Stimulated activated naive CD4-positive, alpha-beta T cell treated with Interleukin-2 at 50 U/mL for 16 hours (primary cell): ENCODE measurements around the gene MAST4.
"Not testable (repeated sequence)": the region's sequence is repeated elsewhere in the genome, so short reads cannot be mapped to it uniquely, and the experiment has no call there.

Experiments used
- DNase-seq: peaks from one replicate; lab custom pipeline; 2025; lab: John Stamatoyannopoulos, UW

The MAST4 gene

DNA sequence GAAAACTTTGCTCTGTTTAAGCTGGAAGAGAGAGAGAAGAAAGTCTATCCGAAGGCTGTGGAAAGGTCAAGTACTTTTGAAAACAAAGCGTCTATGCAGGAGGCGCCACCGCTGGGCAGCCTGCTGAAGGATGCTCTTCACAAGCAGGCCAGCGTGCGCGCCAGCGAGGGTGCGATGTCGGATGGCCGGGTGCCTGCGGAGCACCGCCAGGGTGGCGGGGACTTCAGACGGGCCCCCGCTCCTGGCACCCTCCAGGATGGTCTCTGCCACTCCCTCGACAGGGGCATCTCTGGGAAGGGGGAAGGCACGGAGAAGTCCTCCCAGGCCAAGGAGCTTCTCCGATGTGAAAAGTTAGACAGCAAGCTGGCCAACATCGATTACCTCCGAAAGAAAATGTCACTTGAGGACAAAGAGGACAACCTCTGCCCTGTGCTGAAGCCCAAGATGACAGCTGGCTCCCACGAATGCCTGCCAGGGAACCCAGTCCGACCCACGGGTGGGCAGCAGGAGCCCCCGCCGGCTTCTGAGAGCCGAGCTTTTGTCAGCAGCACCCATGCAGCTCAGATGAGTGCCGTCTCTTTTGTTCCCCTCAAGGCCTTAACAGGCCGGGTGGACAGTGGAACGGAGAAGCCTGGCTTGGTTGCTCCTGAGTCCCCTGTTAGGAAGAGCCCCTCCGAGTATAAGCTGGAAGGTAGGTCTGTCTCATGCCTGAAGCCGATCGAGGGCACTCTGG, 567.8 kb downstream of the MAST4 start:
- DNase-seq: no peak

DNA sequence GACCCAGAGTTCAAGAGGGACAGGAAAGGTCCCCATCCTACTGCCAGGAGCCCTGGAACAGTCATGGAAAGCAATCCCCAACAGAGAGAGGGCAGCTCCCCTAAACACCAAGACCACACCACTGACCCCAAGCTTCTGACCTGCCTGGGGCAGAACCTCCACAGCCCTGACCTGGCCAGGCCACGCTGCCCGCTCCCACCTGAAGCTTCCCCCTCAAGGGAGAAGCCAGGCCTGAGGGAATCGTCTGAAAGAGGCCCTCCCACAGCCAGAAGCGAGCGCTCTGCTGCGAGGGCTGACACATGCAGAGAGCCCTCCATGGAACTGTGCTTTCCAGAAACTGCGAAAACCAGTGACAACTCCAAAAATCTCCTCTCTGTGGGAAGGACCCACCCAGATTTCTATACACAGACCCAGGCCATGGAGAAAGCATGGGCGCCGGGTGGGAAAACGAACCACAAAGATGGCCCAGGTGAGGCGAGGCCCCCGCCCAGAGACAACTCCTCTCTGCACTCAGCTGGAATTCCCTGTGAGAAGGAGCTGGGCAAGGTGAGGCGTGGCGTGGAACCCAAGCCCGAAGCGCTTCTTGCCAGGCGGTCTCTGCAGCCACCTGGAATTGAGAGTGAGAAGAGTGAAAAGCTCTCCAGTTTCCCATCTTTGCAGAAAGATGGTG, 568.8 kb downstream of the MAST4 start:
- no peak for DNase-seq

DNA sequence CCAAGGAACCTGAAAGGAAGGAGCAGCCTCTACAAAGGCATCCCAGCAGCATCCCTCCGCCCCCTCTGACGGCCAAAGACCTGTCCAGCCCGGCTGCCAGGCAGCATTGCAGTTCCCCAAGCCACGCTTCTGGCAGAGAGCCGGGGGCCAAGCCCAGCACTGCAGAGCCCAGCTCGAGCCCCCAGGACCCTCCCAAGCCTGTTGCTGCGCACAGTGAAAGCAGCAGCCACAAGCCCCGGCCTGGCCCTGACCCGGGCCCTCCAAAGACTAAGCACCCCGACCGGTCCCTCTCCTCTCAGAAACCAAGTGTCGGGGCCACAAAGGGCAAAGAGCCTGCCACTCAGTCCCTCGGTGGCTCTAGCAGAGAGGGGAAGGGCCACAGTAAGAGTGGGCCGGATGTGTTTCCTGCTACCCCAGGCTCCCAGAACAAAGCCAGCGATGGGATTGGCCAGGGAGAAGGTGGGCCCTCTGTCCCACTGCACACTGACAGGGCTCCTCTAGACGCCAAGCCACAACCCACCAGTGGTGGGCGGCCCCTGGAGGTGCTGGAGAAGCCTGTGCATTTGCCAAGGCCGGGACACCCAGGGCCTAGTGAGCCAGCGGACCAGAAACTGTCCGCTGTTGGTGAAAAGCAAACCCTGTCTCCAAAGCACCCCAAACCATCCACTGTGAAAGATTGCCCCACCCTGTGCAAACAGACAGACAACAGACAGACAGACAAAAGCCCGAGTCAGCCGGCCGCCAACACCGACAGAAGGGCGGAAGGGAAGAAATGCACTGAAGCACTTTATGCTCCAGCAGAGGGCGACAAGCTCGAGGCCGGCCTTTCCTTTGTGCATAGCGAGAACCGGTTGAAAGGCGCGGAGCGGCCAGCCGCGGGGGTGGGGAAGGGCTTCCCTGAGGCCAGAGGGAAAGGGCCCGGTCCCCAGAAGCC, 569.6 kb downstream of the MAST4 start:
- DNase-seq: peak; percentile 78

DNA sequence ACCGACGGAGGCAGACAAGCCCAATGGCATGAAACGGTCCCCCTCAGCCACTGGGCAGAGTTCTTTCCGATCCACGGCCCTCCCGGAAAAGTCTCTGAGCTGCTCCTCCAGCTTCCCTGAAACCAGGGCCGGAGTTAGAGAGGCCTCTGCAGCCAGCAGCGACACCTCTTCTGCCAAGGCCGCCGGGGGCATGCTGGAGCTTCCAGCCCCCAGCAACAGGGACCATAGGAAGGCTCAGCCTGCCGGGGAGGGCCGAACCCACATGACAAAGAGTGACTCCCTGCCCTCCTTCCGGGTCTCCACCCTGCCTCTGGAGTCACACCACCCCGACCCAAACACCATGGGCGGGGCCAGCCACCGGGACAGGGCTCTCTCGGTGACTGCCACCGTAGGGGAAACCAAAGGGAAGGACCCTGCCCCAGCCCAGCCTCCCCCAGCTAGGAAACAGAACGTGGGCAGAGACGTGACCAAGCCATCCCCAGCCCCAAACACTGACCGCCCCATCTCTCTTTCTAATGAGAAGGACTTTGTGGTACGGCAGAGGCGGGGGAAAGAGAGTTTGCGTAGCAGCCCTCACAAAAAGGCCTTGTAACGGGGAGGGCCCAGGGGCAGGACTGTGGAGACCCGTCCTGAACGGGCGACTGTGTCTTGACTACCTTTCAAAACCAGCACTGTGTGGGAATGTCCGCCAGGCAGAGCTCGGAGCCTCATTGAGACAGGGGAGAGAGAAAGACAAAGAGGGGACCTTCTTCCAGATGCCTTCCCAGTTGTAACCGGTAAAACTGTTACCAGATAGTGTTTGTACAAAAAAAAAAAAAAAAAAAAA, 570.5 kb downstream of the MAST4 start:
- peak; percentile 76 for DNase-seq

DNA sequence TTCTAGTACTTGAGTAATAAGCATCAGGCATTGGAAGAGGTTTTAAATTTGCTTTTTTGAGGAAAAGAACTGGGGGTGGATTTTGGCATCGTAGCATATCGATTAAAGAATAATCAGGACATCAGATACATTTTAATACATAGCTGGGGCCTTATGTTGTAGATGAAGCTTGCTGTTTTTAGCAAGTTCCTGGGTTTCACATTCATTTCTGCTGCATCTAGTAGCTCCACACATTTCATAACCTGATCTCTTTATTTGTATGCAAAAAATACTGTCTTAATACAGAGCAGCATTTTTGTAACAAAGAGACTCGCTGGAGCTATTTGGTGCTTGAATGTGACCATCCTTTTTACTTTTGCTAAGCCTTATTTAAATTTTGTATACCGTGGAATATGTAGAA, 571.9 kb downstream of the MAST4 start:
- no peak for DNase-seq

DNA sequence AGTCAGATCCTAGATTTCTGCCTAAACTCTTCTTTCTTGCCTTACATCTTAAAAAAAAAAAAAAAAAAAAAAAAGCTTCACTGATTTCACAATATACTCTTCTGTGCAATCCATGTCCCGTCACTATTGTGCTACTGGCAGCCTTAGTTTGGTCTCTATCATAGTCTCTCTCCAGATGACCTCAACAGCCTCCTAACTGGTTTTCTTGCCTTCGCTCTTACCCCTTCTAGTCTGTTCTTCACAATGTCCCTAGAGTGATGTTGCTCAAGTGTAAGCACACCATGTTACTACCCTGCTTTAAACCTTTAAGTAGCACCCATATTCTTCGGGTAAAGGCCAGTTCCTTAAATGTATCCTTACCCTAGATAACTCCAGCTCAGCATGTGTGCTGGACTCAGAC, 574.6 kb downstream of the MAST4 start:
- no peak for DNase-seq

DNA sequence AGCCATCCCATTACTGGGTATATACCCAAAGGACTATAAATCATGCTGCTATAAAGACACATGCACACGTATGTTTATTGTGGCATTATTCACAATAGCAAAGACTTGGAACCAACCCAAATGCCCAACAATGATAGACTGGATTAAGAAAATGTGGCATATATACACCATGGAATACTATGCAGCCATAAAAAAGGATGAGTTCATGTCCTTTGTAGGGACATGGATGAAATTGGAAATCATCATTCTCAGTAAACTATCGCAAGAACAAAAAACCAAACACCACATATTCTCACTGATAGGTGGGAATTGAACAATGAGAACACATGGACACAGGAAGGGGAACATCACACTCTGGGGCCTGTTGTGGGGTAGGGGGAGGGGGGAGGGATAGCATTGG, 577.2 kb downstream of the MAST4 start:
- DNase-seq: not testable (repeated sequence)

DNA sequence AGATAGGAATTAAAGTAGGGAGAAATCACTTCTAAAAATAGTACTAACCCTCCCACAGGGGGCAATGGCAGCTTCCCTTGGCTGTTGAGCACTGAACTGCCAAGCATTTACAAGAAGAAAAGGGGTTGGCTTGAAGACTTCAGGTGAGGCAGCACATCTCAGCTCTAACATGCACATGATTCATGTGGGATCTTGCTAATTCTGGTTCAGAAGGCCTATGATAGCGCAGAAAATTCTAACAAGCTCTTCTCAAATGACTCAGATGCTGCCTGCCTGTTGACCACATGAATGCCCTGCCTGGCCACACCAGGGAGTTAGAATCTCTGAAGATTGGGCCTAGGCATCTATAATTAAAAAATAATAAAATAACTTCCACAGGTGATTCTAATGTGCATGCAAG, 577.8 kb downstream of the MAST4 start:
- no peak for DNase-seq

DNA sequence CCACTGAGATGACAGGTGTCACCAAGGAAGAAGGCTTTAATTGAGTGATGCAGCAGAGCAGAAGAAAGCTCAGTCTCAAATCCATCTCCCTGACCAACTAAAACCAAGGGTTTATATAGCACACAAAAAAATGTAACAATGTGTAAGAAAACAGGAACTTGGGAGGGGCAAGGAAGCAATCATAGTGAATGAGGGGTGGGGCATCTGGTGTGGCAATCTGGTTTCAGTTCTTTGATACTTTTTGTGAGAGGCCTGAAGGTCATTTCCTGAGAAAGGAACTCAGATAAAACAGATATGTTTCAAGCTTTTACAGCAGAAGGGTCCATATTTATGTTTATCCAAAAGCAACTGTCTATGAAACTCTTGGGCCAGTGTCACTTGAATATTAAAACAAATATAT, 580.7 kb downstream of the MAST4 start:
- DNase-seq: no peak

DNA sequence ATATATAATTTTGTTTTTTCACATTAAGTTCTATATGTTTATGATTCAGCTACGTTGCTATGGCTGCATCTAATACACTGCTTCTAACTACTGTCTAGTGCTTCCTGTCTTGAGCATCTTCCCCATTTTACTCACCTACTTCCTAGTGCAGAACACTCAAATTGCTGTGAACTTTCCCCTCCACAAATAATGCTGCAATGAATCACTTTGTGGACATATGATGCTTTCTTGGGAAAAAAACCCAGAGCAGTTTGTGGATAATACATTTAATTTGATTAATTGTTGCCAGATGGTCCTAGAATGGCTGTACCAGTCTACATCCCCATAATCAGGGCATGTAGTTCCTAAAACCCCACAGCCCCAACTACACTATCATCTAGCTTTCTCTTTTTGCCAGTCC, 581.9 kb downstream of the MAST4 start:
- no peak for DNase-seq

DNA sequence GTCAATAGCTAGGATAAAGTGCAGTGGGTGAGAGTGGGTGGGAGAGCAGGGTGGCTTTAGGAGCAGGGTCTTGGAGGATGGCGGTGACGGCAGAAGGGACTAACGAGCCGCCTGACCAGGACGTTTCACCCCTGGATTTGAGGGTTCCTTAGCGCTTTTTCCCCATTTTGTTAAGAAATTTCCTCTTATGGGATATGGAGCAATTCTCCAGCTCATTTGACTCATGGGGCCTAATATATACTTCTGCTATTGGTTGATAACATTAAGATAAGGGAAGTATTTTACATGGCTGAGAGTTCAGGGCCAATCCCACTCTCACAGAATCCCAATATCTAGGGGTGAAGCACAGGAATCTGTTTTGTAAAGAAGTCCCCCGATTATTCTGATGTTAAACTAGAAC, 582.8 kb downstream of the MAST4 start:
- DNase-seq: no peak

DNA sequence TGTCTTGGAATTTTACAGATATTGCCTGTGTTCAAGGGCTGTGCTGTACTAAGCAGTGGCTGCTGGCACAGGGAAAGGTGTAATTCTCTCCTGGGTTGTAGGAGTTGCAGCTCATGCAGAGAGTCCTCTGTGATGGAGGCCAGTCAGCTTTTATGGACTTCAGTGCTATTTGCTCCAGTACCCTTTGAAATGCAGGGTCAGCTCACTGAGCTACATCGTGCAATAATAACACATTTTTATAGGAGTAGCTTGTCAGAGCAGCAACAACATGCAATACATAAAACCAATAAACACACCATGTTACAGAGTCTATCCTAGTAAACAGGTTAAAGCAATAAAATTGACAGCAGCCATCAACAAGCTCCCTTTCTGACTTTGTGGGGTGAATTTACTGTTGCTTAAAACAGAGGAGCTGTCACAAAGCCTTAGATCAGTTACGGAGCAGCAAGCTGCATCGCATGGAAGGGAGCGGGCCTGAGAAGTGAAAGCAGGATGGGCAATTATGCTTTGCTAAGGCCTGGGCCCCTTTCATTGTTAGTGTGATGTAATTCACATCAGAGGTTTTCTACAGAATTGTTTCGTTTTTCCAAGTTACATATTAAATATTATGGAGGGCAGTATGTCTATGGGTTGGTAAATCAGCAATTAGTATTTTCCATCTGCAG, 583.6 kb downstream of the MAST4 start:
- DNase-seq: no peak

DNA sequence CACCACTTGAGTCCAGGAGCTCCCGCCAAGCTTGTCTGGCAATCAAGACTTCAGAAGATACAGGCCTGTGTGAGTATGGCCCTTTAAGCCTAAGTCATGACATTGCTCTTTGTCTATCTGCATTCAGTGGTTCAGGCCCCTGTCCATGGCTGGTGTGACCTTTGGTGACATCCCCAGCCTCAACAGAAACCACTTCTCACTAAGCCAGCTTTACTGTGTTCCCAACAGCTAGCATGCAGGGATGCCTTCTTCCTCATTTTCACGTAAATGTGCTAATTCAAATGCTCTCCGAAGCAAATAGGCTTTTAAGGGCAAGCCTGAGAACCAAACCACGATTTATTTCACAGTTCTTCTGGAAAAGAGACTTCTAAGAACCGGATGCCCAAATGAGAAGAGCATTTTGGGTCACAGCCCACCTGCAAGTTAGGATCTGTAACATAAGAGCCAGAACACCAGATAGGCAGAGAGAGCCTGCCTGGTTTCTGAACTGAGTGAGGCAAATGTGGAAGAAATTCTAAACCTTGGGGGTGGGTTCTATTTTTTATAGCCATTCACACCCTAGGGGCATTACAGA, 585.5 kb downstream of the MAST4 start:
- no peak for DNase-seq

DNA sequence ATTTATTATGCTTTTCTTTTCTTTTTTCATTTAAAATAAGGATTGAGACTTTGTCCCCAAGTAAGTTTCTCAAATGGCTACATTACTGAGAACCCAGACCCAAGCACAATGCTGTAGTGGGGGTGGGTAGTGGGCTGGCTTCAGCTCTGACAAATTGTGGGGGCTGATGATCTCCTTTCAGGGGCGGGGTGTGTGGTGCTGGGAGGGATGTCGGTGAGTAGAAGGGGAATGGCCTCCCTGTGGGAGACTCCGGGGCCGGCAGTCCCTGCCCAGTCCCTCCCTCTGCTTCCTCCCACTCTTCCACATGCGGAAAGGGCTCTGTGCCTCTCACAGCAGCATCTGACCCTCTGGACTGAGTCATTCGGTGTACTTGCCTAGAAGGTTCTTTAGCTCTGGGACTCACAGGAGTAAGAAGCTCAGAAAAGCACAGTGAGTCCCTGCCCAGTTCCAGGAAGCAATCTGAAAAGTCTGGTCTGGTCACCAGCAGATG, 586.2 kb downstream of the MAST4 start:
- no peak for DNase-seq

DNA sequence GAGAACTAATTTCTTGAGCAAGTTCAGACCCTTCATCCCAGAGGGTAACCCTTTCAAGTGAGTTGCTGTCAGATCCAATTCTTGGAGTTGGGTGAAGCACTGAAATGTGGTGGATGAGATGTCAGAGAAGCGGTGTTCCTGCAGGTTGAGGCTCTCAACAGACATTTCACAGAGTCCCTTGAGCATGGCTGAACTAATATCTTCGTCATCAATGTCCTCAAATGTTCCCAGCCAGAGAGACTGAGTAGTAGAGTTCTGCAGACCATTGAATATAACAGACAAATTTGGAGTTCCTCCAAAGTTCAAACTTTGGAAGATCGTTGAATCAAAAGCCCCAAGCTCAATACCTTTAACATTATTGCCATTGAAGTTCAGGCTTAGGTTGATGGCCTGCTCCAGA, 587.7 kb downstream of the MAST4 start:
- no peak for DNase-seq

DNA sequence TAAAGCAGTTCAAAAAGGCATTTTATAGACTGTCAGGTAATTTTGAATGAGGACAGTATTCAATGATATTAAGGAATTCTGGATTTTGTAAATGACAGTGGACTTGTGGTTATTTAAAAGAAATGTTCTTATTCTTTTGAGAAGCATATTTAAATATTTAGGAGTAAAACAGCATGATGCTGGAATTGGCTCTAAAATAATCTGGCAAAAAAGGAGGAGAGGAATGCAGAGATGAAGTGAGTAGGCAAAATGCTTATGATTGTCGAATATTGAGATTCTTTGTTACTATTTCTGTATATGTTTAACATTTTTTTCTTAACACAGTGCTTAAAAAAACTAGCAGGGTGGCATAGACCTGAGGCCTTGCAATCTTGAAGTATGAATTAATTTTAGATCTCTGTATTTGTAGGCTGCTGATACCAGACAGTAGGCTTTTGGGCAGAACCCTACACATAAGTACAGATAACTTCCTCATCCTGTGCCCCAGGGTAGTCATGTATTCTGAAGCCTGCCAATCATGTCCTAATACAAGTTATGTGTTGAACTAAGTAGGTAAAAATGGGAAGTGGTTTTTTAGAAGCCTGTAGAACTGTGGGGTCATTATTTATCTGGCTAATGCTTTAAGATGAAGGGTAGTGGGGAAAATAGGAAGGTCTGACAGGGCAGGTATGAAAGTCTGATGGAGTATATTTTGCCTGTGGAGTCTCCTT, 591.0 kb downstream of the MAST4 start:
- DNase-seq: no peak

DNA sequence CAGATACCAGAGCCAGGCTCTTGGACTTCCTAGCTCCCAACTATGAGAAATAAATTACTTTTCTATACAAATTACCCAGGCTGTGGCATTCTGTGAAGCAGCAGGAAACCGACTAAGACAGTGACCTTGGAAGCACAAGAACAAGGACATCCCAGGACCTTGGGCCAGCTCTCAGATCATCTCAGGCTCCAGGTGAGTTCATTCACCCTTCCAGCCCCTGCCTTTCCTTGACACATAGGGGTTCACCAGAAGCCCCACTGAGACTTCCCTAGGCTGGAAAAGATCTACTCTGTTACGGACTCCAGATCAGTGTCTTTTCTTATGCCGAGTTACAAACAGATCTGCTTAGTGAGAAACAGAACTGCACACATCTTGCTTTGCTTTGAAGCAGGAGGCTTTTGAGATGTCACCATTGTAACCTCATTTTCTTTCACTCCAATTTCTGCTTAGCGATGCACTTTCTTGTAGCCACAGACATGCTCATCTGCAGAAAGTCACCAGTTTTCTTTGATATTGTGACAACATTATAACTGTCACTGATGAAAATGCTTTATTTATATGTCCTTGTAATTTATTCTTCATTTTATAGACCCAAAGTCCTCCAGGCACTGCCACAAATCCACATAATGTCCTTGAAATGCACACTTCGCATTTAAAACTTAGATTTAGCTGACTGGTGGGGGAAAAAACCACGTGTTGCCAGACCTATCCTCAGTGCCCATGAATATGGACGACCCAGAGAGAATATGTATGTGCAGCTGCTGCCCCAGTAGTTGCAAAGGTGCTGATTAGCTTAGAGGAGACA, 592.3 kb downstream of the MAST4 start:
- DNase-seq: no peak

DNA sequence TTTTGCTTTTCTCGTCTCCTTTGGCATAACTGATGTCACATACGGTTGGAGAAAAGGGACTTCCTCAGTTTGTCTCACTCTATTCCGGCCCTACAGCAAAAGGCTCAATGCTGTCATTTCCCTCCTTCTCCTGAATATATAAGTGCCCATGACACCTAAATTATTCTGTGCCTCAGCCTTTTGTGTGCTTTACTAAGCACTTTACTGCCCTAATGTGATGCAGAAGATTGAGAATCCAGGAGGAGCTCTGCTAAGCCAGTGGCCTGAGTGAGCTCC, 592.8 kb downstream of the MAST4 start:
- DNase-seq: no peak

DNA sequence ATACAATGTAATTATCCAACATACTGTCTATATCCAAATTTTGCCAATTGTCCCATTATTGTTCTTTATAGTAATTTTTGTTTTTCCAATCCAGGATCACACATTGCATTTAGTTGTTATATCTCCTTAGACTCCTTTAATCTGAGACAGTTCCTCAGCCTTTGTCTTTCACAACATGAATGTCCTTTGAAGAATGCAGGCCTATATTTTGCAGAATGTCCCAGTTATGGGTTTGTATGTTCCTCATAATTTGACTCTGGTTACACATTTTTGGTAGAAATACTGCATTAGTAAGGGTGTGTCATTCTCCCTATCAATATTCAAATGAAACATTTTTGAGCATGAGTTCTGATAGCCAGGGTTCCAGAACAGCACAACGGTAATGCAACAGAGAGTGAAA, 593.7 kb downstream of the MAST4 start:
- DNase-seq: no peak

DNA sequence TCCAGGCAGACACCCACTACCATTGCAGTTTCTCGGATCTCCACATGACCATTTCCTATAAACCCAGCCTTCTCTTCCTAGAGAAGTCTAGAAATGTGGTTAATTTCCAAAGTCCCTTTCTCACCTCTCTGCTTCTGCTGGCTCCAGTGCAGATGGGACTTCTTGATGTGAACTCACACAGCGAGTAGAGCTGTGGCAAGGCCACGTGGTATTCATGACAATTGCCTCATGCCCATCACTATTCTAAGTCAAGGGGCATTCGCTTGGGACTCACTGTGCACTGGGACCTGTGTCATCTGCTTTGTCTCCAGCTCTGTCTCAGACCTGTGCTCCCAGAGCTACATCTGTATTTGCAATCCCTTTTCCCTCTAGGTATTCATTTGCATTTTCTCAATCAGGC, 594.2 kb downstream of the MAST4 start:
- DNase-seq: no peak
